ENCODE measurements around the gene OR8B3. TPM values are rescaled to one million over a fixed set of nuclear protein-coding genes. Genes with fewer than 3 reads are reported as not detected.
"Not testable (repeated sequence)": the region's sequence is repeated elsewhere in the genome, so short reads cannot be mapped to it uniquely, and the experiment has no call there.

The OR8B3 gene
- total and polyA plus RNA-seq, 4 donors, result not detected

DNA sequence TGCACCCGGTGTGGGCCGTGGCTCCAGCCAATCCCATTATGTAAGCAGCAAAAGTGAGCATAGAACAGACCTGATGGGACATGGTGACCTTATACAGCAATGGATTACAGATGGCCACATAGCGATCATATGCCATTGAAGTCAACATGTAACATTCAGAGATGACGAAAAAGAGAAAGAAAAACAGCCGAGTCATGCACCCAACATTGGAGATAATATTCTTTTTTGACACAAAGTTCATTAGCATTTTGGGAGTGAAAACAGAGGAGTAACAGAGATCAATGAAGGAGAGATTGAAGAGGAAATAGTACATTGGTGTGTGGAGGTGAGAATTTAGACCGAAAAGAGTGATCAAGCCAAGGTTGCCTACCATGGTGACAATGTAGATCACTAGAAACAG is 16.0 kb downstream of the OR8B3 start:
- H3K9me3 ChIP-seq (ENCODE audit: control insufficient read depth, insufficient read depth, low read length); H3K4me3 ChIP-seq (ENCODE audit: low read depth, low read length); H3K36me3 ChIP-seq (ENCODE audit: control insufficient read depth, insufficient read depth, low read length); H3K27ac ChIP-seq (ENCODE audit: low read depth, low read length); H3K27me3 ChIP-seq (ENCODE audit: control insufficient read depth, insufficient read depth, low read length); H3K4me1 ChIP-seq (ENCODE audit: control insufficient read depth, insufficient read depth, low read length); DNase-seq (ENCODE audit: low read depth in 4 of 6, low spot score in 6 of 6): not testable (repeated sequence)
- whole genome bisulfite sequencing (ENCODE audit: insufficient coverage), result no CpG with 5 or more reads among the region's 6 CpGs

DNA sequence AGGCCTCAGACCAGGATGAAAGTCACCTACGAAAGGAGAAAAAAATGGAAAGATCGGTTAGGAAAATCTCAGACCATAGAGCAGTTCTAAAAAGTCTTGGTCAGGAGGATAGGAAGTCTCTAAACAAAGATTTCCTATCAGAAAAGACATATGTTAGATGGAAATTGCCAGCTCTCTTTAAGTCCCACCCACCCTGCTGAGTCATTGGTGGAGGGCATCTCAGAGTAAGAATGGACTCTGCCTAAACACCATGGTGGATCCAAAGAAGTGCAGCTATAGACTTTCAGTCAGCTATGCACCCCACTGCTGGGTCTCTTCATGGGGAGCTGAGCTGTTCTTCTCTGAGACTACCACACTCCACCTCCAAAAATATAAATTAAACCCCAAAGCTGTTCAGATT is 18.2 kb downstream of the OR8B3 start:
- Histone ChIP-seq H3K27me3 (ENCODE audit: control insufficient read depth, insufficient read depth, low read length) (no peaks in the 10 kb centered on the region), H3K4me3 (ENCODE audit: low read depth, low read length) (no peak overlapping the region), H3K9me3 (ENCODE audit: control insufficient read depth, insufficient read depth, low read length) (no peaks in the 10 kb centered on the region), H3K4me1 (ENCODE audit: control insufficient read depth, insufficient read depth, low read length) (no peaks in the 10 kb centered on the region), H3K36me3 (ENCODE audit: control insufficient read depth, insufficient read depth, low read length) (no peaks in the 10 kb centered on the region), H3K27ac (ENCODE audit: low read depth, low read length) (no peak overlapping the region)
- WGBS (ENCODE audit: insufficient coverage), result 100% methylated on average over 2 of the region's 2 CpGs
- DNase-seq (ENCODE audit: low read depth in 4 of 6, low spot score in 6 of 6), result no peak

GRCh38 chr11:124376280-124376679 is 22.5 kb downstream of the OR8B3 start:
- WGBS (ENCODE audit: insufficient coverage), result 50% methylated on average over 2 of the region's 3 CpGs
- Histone ChIP-seq H3K9me3 (ENCODE audit: control insufficient read depth, insufficient read depth, low read length) (no peaks in the 10 kb centered on the region), H3K27ac (ENCODE audit: low read depth, low read length) (no peak overlapping the region), H3K4me1 (ENCODE audit: control insufficient read depth, insufficient read depth, low read length) (no peaks in the 10 kb centered on the region), H3K36me3 (ENCODE audit: control insufficient read depth, insufficient read depth, low read length) (no peaks in the 10 kb centered on the region), H3K4me3 (ENCODE audit: low read depth, low read length) (no peak overlapping the region), H3K27me3 (ENCODE audit: control insufficient read depth, insufficient read depth, low read length) (no peaks in the 10 kb centered on the region)
- no peak for DNase-seq (ENCODE audit: low read depth in 4 of 6, low spot score in 6 of 6)

- Histone ChIP-seq H3K36me3 (ENCODE audit: control insufficient read depth, insufficient read depth, low read length) (no peaks in the 10 kb centered on the region), H3K27me3 (ENCODE audit: control insufficient read depth, insufficient read depth, low read length) (no peaks in the 10 kb centered on the region), H3K4me3 (ENCODE audit: low read depth, low read length) (no peak overlapping the region), H3K9me3 (ENCODE audit: control insufficient read depth, insufficient read depth, low read length) (no peaks in the 10 kb centered on the region), H3K4me1 (ENCODE audit: control insufficient read depth, insufficient read depth, low read length) (no peaks in the 10 kb centered on the region), H3K27ac (ENCODE audit: low read depth, low read length) (no peak overlapping the region)
- no peak for DNase-seq (ENCODE audit: low read depth in 4 of 6, low spot score in 6 of 6)
- WGBS (ENCODE audit: insufficient coverage), result no CpG with 5 or more reads among the region's 2 CpGs
These were observed 39.3 kb downstream of the OR8B3 start for GRCh38 chr11:124359566-124359965.

GRCh38 chr11:124346311-124346955 is 52.4 kb downstream of the OR8B3 start:
- no peak for DNase-seq (ENCODE audit: low read depth in 4 of 6, low spot score in 6 of 6)
- Histone ChIP-seq H3K27ac (ENCODE audit: low read depth, low read length) (no peak overlapping the region), H3K4me3 (ENCODE audit: low read depth, low read length) (no peak overlapping the region), H3K9me3 (ENCODE audit: control insufficient read depth, insufficient read depth, low read length) (no peaks in the 10 kb centered on the region), H3K27me3 (ENCODE audit: control insufficient read depth, insufficient read depth, low read length) (no peaks in the 10 kb centered on the region), H3K4me1 (ENCODE audit: control insufficient read depth, insufficient read depth, low read length) (no peaks in the 10 kb centered on the region), H3K36me3 (ENCODE audit: control insufficient read depth, insufficient read depth, low read length) (no peaks in the 10 kb centered on the region)
- WGBS (ENCODE audit: insufficient coverage), result 83% methylated on average over 1 of the region's 3 CpGs

Other genes with a start within 250 kb of the OR8B3 start
- not detected for gene OR10D3, start 215.7 kb downstream of the OR8B3 start, total RNA-seq
- gene OR10D3, start 215.7 kb downstream of the OR8B3 start, polyA plus RNA-seq (ENCODE audit: insufficient read length in 2 of 2), result not detected
- not detected for gene OR8G1, start 157.9 kb downstream of the OR8B3 start, total RNA-seq
- not detected for gene OR8G1, start 157.9 kb downstream of the OR8B3 start, polyA plus RNA-seq (ENCODE audit: insufficient read length in 2 of 2)
- gene OR8G5, start 142.6 kb downstream of the OR8B3 start, total RNA-seq, result not detected
- not detected for gene OR8G5, start 142.6 kb downstream of the OR8B3 start, polyA plus RNA-seq (ENCODE audit: insufficient read length in 2 of 2)
- not detected for gene OR8D1, start 85.1 kb downstream of the OR8B3 start, total RNA-seq
- gene OR8D1, start 85.1 kb downstream of the OR8B3 start, polyA plus RNA-seq (ENCODE audit: insufficient read length in 2 of 2), result not detected
- gene OR8D2, start 78.8 kb downstream of the OR8B3 start, total RNA-seq, result not detected
- not detected for gene OR8D2, start 78.8 kb downstream of the OR8B3 start, polyA plus RNA-seq (ENCODE audit: insufficient read length in 2 of 2)
- gene OR8B2, start 14.5 kb downstream of the OR8B3 start, total RNA-seq, result not detected
- not detected for gene OR8B2, start 14.5 kb downstream of the OR8B3 start, polyA plus RNA-seq (ENCODE audit: insufficient read length in 2 of 2)
- gene OR8B4, start 25.8 kb upstream of the OR8B3 start, total RNA-seq, result not detected
- gene OR8B4, start 25.8 kb upstream of the OR8B3 start, polyA plus RNA-seq (ENCODE audit: insufficient read length in 2 of 2), result not detected
- not detected for gene OR8B8, start 46.7 kb upstream of the OR8B3 start, total RNA-seq
- gene OR8B8, start 46.7 kb upstream of the OR8B3 start, polyA plus RNA-seq (ENCODE audit: insufficient read length in 2 of 2), result not detected
- not detected for gene OR8B12, start 144.6 kb upstream of the OR8B3 start, total RNA-seq
- gene OR8B12, start 144.6 kb upstream of the OR8B3 start, polyA plus RNA-seq (ENCODE audit: insufficient read length in 2 of 2), result not detected
- not detected for gene OR8A1, start 171.0 kb upstream of the OR8B3 start, total RNA-seq
- under 1 TPM in 1 of 2 donors, not detected in 1; 0.03 TPM for gene OR8A1, start 171.0 kb upstream of the OR8B3 start, polyA plus RNA-seq (ENCODE audit: insufficient read length in 2 of 2)
- gene PANX3, start 212.4 kb upstream of the OR8B3 start, total RNA-seq, result under 1 TPM in 1 of 2 donors, not detected in 1; 0.11 TPM
- not detected for gene PANX3, start 212.4 kb upstream of the OR8B3 start, polyA plus RNA-seq (ENCODE audit: insufficient read length in 2 of 2)
- gene TBRG1, start 223.8 kb upstream of the OR8B3 start, total RNA-seq, result 10 to 100 TPM; 26.5 to 38.4 TPM
- 10 to 100 TPM; 48.6 to 52.0 TPM for gene TBRG1, start 223.8 kb upstream of the OR8B3 start, polyA plus RNA-seq (ENCODE audit: insufficient read length in 2 of 2)